Measurements from ENCODE around the gene TCF7. TPM values are rescaled to one million over a fixed set of nuclear protein-coding genes. Genes with fewer than 3 reads are reported as not detected.

TCF7 gene
- total and polyA plus RNA-seq, 2 of the 13 experiments (the other 11 are each of a cell fraction or from before 2014, with no cell fraction given) = 6.3 to 6.8 TPM

GRCh38 chr5:134114886-134115805 is 665 bp downstream of the TCF7 start (continued):
- TF ChIP-seq MTF2 (CRISPR knock-in tag; IDR thresholded peaks at IDR 0.05; ENCODE audit: borderline replicate concordance) (no peak), MEIS2 (CRISPR knock-in tag; IDR thresholded peaks at IDR 0.05) (0 out of 2 replicates have a peak, but pooled peaks have one; percentile 30), AGO1 (IDR thresholded peaks at IDR 0.05; ENCODE audit: low read depth, low read length, poor library complexity, severe bottlenecking) (no peak), ZNF274 (CRISPR knock-in tag; IDR thresholded peaks at IDR 0.05) (no peak), HBP1 (CRISPR knock-in tag; IDR thresholded peaks at IDR 0.05; ENCODE audit: low read depth) (no peak), IKZF5 (CRISPR knock-in tag; IDR thresholded peaks at IDR 0.05) (no peak), ZGPAT (CRISPR knock-in tag; IDR thresholded peaks at IDR 0.05) (0 out of 2 replicates have a peak, but pooled peaks have one; percentile 30), ZNF414 (CRISPR knock-in tag; IDR thresholded peaks at IDR 0.05) (no peak), ZNF891 (CRISPR knock-in tag; IDR thresholded peaks at IDR 0.05) (no peak), IRX3 (CRISPR knock-in tag; IDR thresholded peaks at IDR 0.05; ENCODE audit: borderline replicate concordance, low read depth) (no peak), MEIS1 (CRISPR knock-in tag; IDR thresholded peaks at IDR 0.05; ENCODE audit: borderline replicate concordance) (no peak), RARA (CRISPR knock-in tag; IDR thresholded peaks at IDR 0.05) (peak; percentile 57), ELK4 (CRISPR knock-in tag; IDR thresholded peaks at IDR 0.05; ENCODE audit: borderline replicate concordance) (no peak), TFAP4 (IDR thresholded peaks at IDR 0.05; ENCODE audit: borderline replicate concordance, low read depth) (peak; percentile 65; the same call in 1 of the 2 replicates), TBX3 (IDR thresholded peaks at IDR 0.05; ENCODE audit: borderline replicate concordance) (no peak), ZSCAN5A (CRISPR knock-in tag; IDR thresholded peaks at IDR 0.05; ENCODE audit: borderline replicate concordance) (no peak), HMG20A (CRISPR knock-in tag; IDR thresholded peaks at IDR 0.05; ENCODE audit: borderline replicate concordance) (no peak), ZNF569 (CRISPR knock-in tag; IDR thresholded peaks at IDR 0.05; ENCODE audit: borderline replicate concordance) (no peak), AGO2 (optimal IDR thresholded peaks at IDR 0.05; ENCODE audit: low read depth, low read length) (peak; percentile 74)

Data from HepG2 (cell line).